HEK293T (cell line): ENCODE measurements around the gene SOAT2.

Experiments used
- ARNT ChIP-seq: fragments of 450-650 bp; IDR thresholded peaks from 2 replicates; pipeline ENCODE4 v1.6.1; 2017; ENCODE audit warnings: mild to moderate bottlenecking
- BHLHE40 ChIP-seq: fragments of 450-650 bp; IDR thresholded peaks from 2 replicates; pipeline ENCODE4 v1.6.1; 2016; ENCODE audit warnings: mild to moderate bottlenecking, moderate library complexity, borderline replicate concordance
- FOXA1 ChIP-seq: fragments of 450-650 bp; IDR thresholded peaks from 2 replicates; pipeline ENCODE4 v1.6.1; 2016; ENCODE audit warnings: mild to moderate bottlenecking
- FOXK2 ChIP-seq: fragments of 450-650 bp; IDR thresholded peaks from 2 replicates; pipeline ENCODE4 v1.6.1; 2016; ENCODE audit warnings: mild to moderate bottlenecking
- FOXM1 ChIP-seq: fragments of 450-650 bp; IDR thresholded peaks from 2 replicates; pipeline ENCODE4 v1.6.1; 2017; ENCODE audit warnings: mild to moderate bottlenecking, borderline replicate concordance
- LEF1 ChIP-seq: fragments of 450-650 bp; IDR thresholded peaks from 2 replicates; pipeline ENCODE4 v1.6.1; 2017; ENCODE audit warnings: mild to moderate bottlenecking, borderline replicate concordance

GRCh38 chr12:53145383-53146260, 42.3 kb downstream of the SOAT2 start:
- TF ChIP-seq FOXM1 (no peak), FOXA1 (no peak), BHLHE40 (no peak), LEF1 (no peak), ARNT (no peak), FOXK2 (no peak)
